Measurements from ENCODE around the gene KRT24.

DNA sequence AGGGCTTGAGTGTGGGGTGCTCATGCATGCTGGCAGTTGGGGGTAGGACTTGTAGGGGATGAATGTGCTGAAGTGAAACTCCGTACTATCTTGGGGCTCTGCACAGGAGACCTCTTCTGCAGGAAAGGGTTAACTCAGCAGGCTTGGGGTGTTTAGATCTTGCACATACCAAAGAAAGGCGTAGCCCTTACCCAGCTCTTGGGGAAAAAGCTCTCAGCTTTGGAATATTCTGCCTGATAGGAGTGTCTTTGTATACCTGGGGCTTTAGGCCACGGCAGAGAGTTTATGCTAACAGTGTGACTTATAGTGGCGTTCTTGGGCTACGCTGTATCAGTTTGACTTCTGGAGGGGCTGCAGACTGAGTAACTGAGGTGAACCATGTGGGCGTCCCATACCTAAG, 30.5 kb upstream of the KRT24 start:
- TF ChIP-seq, protein P1, sequence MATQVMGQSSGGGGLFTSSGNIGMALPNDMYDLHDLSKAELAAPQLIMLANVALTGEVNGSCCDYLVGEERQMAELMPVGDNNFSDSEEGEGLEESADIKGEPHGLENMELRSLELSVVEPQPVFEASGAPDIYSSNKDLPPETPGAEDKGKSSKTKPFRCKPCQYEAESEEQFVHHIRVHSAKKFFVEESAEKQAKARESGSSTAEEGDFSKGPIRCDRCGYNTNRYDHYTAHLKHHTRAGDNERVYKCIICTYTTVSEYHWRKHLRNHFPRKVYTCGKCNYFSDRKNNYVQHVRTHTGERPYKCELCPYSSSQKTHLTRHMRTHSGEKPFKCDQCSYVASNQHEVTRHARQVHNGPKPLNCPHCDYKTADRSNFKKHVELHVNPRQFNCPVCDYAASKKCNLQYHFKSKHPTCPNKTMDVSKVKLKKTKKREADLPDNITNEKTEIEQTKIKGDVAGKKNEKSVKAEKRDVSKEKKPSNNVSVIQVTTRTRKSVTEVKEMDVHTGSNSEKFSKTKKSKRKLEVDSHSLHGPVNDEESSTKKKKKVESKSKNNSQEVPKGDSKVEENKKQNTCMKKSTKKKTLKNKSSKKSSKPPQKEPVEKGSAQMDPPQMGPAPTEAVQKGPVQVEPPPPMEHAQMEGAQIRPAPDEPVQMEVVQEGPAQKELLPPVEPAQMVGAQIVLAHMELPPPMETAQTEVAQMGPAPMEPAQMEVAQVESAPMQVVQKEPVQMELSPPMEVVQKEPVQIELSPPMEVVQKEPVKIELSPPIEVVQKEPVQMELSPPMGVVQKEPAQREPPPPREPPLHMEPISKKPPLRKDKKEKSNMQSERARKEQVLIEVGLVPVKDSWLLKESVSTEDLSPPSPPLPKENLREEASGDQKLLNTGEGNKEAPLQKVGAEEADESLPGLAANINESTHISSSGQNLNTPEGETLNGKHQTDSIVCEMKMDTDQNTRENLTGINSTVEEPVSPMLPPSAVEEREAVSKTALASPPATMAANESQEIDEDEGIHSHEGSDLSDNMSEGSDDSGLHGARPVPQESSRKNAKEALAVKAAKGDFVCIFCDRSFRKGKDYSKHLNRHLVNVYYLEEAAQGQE (IDR thresholded peaks at IDR 0.05; ENCODE audit: insufficient read depth in 1 of 2, low read depth in 2 of 2, low read length in 1 of 2) = no peak
- TF ChIP-seq, protein P2, sequence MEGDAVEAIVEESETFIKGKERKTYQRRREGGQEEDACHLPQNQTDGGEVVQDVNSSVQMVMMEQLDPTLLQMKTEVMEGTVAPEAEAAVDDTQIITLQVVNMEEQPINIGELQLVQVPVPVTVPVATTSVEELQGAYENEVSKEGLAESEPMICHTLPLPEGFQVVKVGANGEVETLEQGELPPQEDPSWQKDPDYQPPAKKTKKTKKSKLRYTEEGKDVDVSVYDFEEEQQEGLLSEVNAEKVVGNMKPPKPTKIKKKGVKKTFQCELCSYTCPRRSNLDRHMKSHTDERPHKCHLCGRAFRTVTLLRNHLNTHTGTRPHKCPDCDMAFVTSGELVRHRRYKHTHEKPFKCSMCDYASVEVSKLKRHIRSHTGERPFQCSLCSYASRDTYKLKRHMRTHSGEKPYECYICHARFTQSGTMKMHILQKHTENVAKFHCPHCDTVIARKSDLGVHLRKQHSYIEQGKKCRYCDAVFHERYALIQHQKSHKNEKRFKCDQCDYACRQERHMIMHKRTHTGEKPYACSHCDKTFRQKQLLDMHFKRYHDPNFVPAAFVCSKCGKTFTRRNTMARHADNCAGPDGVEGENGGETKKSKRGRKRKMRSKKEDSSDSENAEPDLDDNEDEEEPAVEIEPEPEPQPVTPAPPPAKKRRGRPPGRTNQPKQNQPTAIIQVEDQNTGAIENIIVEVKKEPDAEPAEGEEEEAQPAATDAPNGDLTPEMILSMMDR (IDR thresholded peaks at IDR 0.05) = no peak

Measured in Panc1 (cell line).